Neuronal stem cell (in vitro differentiated cells): ENCODE measurements around the gene RBM43.

Experiments
- DNase-seq: peaks from one replicate; pipeline ENCODE4 v3.0.0-alpha.2; 2013; ENCODE audit warnings: low spot score
- H2AFZ ChIP-seq: one replicate; pipeline ENCODE4 v1.6.1; 2013; ENCODE audit warnings: mild to moderate bottlenecking, low read length, inconsistent platforms
- H2AK5ac ChIP-seq: 2 replicates; pipeline ENCODE4 v1.6.1; 2013; ENCODE audit warnings: low read depth, mild to moderate bottlenecking, inconsistent platforms, low read length, moderate library complexity, mixed read lengths
- H2BK120ac ChIP-seq: 2 replicates; pipeline ENCODE4 v1.6.1; 2013; ENCODE audit warnings: low read depth, mild to moderate bottlenecking, inconsistent platforms, low read length, moderate library complexity, mixed read lengths
- H2BK12ac ChIP-seq: one replicate; pipeline ENCODE4 v1.6.1; 2013; ENCODE audit warnings: low read length, inconsistent platforms
- H2BK15ac ChIP-seq: 2 replicates; pipeline ENCODE4 v1.6.1; 2013; ENCODE audit warnings: mild to moderate bottlenecking, low read length, inconsistent platforms, mixed read lengths
- H2BK5ac ChIP-seq: one replicate; pipeline ENCODE4 v1.6.1; 2013; ENCODE audit warnings: inconsistent platforms, mild to moderate bottlenecking, low read length, moderate library complexity
- H3K14ac ChIP-seq: one replicate; pipeline ENCODE4 v1.6.1; 2013; ENCODE audit warnings: low read length, inconsistent platforms
- H3K18ac ChIP-seq: 2 replicates; pipeline ENCODE4 v1.6.1; 2013; ENCODE audit warnings: low read length, inconsistent platforms
- H3K23ac ChIP-seq: 2 replicates; pipeline ENCODE4 v1.6.1; 2013; ENCODE audit warnings: low read depth, mild to moderate bottlenecking, mixed read lengths, low read length, inconsistent platforms; ENCODE audit not compliant: poor library complexity
- H3K27ac ChIP-seq: replicated peaks from 3 replicates; pipeline ENCODE4 v1.5.1; 2013; ENCODE audit warnings: low read length, inconsistent platforms
- H3K27me3 ChIP-seq, 3 experiments: 2 replicates each; pipeline ENCODE4 v1.6.1; 2013; ENCODE audit warnings: low read length in 3 of 3, mild to moderate bottlenecking in 2 of 3, inconsistent platforms in 1 of 3, low read depth in 1 of 3, mixed read lengths in 1 of 3, moderate library complexity in 1 of 3; ENCODE audit not compliant: control insufficient read depth in 3 of 3, insufficient read depth in 3 of 3
- H3K36me3 ChIP-seq, 2 donors: replicated peaks in 1 of 2; 2 replicates each; pipeline ENCODE4 v1.6.1; 2013; ENCODE audit warnings: low read length in 2 of 2; ENCODE audit not compliant: control insufficient read depth in 2 of 2, insufficient read depth in 2 of 2
- H3K4ac ChIP-seq: 2 replicates; pipeline ENCODE4 v1.6.1; 2013; ENCODE audit warnings: inconsistent platforms, mild to moderate bottlenecking, low read length, moderate library complexity
- H3K4me1 ChIP-seq, 2 donors: 1 replicate in 1 of 2; 2 replicates in 1 of 2; pipeline ENCODE4 v1.6.1; 2013; ENCODE audit warnings: low read length in 2 of 2, low read depth in 1 of 2; ENCODE audit not compliant: control insufficient read depth in 2 of 2, insufficient read depth in 1 of 2
- H3K4me2 ChIP-seq: one replicate; pipeline ENCODE4 v1.6.1; 2013; ENCODE audit warnings: mild to moderate bottlenecking, low read length, inconsistent platforms; ENCODE audit not compliant: insufficient read depth, poor library complexity, severe bottlenecking
- H3K4me3 ChIP-seq, 2 donors: 2 replicates each; pipeline ENCODE4 v1.5.1; 2013; ENCODE audit warnings: low read length in 2 of 2, mild to moderate bottlenecking in 2 of 2, inconsistent platforms in 1 of 2, moderate library complexity in 1 of 2
- H3K79me1 ChIP-seq: one replicate; pipeline ENCODE4 v1.6.1; 2013; ENCODE audit warnings: low read depth, mild to moderate bottlenecking, inconsistent platforms, low read length, moderate library complexity
- H3K9ac ChIP-seq: one replicate; pipeline ENCODE4 v1.6.1; 2013; ENCODE audit warnings: mild to moderate bottlenecking, low read depth, low read length, inconsistent platforms; ENCODE audit not compliant: poor library complexity
- H3K9me3 ChIP-seq, 2 donors: replicated peaks in 1 of 2; 2 replicates each; pipeline versions ENCODE3 to v1.6.1; 2013; ENCODE audit warnings: low read length in 2 of 2, mild to moderate bottlenecking in 2 of 2, inconsistent platforms in 1 of 2, low read depth in 1 of 2, mixed read lengths in 1 of 2, moderate library complexity in 1 of 2; ENCODE audit not compliant: control insufficient read depth in 2 of 2, insufficient read depth in 1 of 2
- H4K8ac ChIP-seq: one replicate; pipeline ENCODE4 v1.6.1; 2013; ENCODE audit warnings: low read depth, mild to moderate bottlenecking, inconsistent platforms, low read length, moderate library complexity
- H4K91ac ChIP-seq: one replicate; pipeline ENCODE4 v1.6.1; 2013; ENCODE audit warnings: low read length, low read depth, mild to moderate bottlenecking, inconsistent platforms; ENCODE audit not compliant: poor library complexity
- WGBS, 2 donors: extraction: QIAGEN DNeasy Blood & Tissue Kit; methylation state at CpG; one replicate each; pipeline ENCODE4 v1.1.7; 2013; ENCODE audit warnings: missing lambda C conversion rate in 2 of 2, mixed read lengths in 1 of 2; ENCODE audit not compliant: insufficient read length in 2 of 2, insufficient replicate concordance in 1 of 2; ENCODE audit errors: extremely low coverage in 2 of 2; 5-methylcytosine and 5-hydroxymethylcytosine counted together

Gene RBM43

DNA sequence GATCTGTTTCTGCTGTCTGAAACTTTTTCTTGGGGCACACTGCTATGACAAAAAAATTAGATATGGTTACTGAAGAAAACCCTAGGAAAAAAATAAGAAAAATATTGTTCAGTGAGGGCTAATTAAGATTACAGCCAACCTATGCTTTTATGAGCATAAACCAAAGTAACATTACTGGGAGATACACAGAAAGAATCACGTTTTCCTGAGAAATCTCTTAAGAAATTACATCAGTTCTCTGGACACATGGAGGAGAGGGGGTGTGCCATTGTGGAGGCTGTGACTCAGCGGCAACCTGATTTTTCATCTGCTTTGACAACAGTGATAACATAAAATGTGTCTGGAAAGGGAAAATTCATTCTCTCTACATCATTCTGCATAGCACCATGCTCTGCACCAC lies 41.2 kb upstream of the RBM43 start:
- H3K27ac ChIP-seq: no peak overlapping the region
- H3K27me3 ChIP-seq: no peaks in the 10 kb centered on the region
- no peaks in the 10 kb centered on the region for H3K79me1 ChIP-seq
- no peaks in the 10 kb centered on the region for H3K9me3 ChIP-seq
- H2BK120ac ChIP-seq: no peak overlapping the region
- DNase-seq: no peak
- no peak overlapping the region for H3K14ac ChIP-seq
- no CpG with 5 or more reads among the region's 2 CpGs for WGBS, 2 donors
- H3K9ac ChIP-seq: no peak overlapping the region
- H3K4me1 ChIP-seq: no peaks in the 10 kb centered on the region
- no peak overlapping the region for H4K8ac ChIP-seq
- H2AK5ac ChIP-seq: no peak overlapping the region
- H3K36me3 ChIP-seq: no peaks in the 10 kb centered on the region
- H2BK15ac ChIP-seq: no peak overlapping the region
- no peak overlapping the region for H3K4ac ChIP-seq
- no peak overlapping the region for H3K23ac ChIP-seq
- no peak overlapping the region for H2BK12ac ChIP-seq
- H3K4me3 ChIP-seq: no peak overlapping the region
- no peak overlapping the region for H3K18ac ChIP-seq
- H3K4me2 ChIP-seq: no peak overlapping the region
- H4K91ac ChIP-seq: no peak overlapping the region
- H2AFZ ChIP-seq: peak overlapping the region; percentile 49
- H2BK5ac ChIP-seq: no peak overlapping the region

GRCh38 chr2:151302404-151302803 lies 40.7 kb upstream of the RBM43 start:
- no peak overlapping the region for H2BK12ac ChIP-seq
- no peak overlapping the region for H3K9ac ChIP-seq
- no peak overlapping the region for H4K91ac ChIP-seq
- no peak overlapping the region for H3K23ac ChIP-seq
- H3K27ac ChIP-seq: no peak overlapping the region
- H2AK5ac ChIP-seq: no peak overlapping the region
- no peak overlapping the region for H2AFZ ChIP-seq
- no peaks in the 10 kb centered on the region for H3K79me1 ChIP-seq
- no peak overlapping the region for H3K4me2 ChIP-seq
- H3K9me3 ChIP-seq: no peaks in the 10 kb centered on the region
- no peaks in the 10 kb centered on the region for H3K36me3 ChIP-seq
- no peak overlapping the region for H2BK15ac ChIP-seq
- H4K8ac ChIP-seq: no peak overlapping the region
- no peak overlapping the region for H3K4me3 ChIP-seq
- H2BK5ac ChIP-seq: no peak overlapping the region
- no peak overlapping the region for H2BK120ac ChIP-seq
- no peak overlapping the region for H3K4ac ChIP-seq
- H3K14ac ChIP-seq: no peak overlapping the region
- H3K4me1 ChIP-seq: no peaks in the 10 kb centered on the region
- no peak for DNase-seq
- H3K27me3 ChIP-seq: no peaks in the 10 kb centered on the region
- no peak overlapping the region for H3K18ac ChIP-seq
- WGBS, 2 donors: no CpG with 5 or more reads among the region's 5 CpGs

DNA sequence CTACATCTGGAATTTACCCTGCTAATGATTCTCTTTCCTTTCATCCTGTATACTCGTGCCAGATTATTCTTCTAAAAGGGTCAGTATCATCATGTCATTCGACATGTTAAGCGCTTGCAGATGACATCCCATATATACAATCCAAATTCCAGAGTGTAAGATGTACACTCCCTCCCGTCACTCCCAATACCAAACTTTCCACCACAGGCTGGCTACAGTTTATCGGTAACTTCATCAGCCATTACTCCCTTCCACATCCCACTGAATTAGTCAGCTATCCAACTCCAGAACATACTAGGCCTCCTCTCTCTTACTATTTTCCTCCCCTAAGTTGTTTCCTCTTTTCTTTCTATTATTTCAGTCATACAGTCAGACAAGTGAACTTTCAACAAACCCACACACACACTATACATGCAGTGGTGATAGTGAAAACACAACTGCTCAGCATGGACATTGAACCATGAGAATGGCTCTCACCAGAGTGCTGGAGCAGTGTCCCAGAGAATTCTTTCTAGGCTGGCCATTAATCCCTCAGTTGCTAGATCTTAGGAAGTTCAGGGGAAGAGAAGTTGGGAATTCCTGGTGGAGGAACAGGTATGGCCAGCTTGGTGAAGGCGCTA lies 38.4 kb upstream of the RBM43 start:
- DNase-seq: no peak
- H4K8ac ChIP-seq: no peak overlapping the region
- H3K9me3 ChIP-seq: no peaks in the 10 kb centered on the region
- no peak overlapping the region for H3K4me2 ChIP-seq
- H3K23ac ChIP-seq: no peak overlapping the region
- H3K4me3 ChIP-seq: no peak overlapping the region
- no peak overlapping the region for H3K4ac ChIP-seq
- no peak overlapping the region for H2BK15ac ChIP-seq
- no peak overlapping the region for H2BK5ac ChIP-seq
- H3K9ac ChIP-seq: no peak overlapping the region
- H3K27ac ChIP-seq: no peak overlapping the region
- no peak overlapping the region for H3K18ac ChIP-seq
- no peak overlapping the region for H3K14ac ChIP-seq
- no peak overlapping the region for H2AK5ac ChIP-seq
- no peaks in the 10 kb centered on the region for H3K4me1 ChIP-seq
- no peak overlapping the region for H2AFZ ChIP-seq
- no peak overlapping the region for H4K91ac ChIP-seq
- H3K36me3 ChIP-seq: no peaks in the 10 kb centered on the region
- no peaks in the 10 kb centered on the region for H3K79me1 ChIP-seq
- H2BK120ac ChIP-seq: no peak overlapping the region
- H2BK12ac ChIP-seq: no peak overlapping the region
- no CpG with 5 or more reads among the region's 6 CpGs for WGBS, 2 donors
- no peaks in the 10 kb centered on the region for H3K27me3 ChIP-seq

GRCh38 chr2:151297882-151298281 lies 36.2 kb upstream of the RBM43 start:
- H3K23ac ChIP-seq: no peak overlapping the region
- no peak overlapping the region for H3K14ac ChIP-seq
- no CpG with 5 or more reads among the region's 1 CpG for WGBS, 2 donors

More at GRCh38 chr2:151297882-151298281, 36.2 kb upstream of the RBM43 start:
- H2BK12ac ChIP-seq: no peak overlapping the region
- H3K4me1 ChIP-seq: no peaks in the 10 kb centered on the region
- no peaks in the 10 kb centered on the region for H3K36me3 ChIP-seq
- no peaks in the 10 kb centered on the region for H3K27me3 ChIP-seq
- H3K9me3 ChIP-seq: no peaks in the 10 kb centered on the region
- no peaks in the 10 kb centered on the region for H3K79me1 ChIP-seq
- no peak for DNase-seq
- H3K27ac ChIP-seq: no peak overlapping the region
- H2AK5ac ChIP-seq: no peak overlapping the region
- no peak overlapping the region for H3K4ac ChIP-seq
- H2BK5ac ChIP-seq: no peak overlapping the region
- no peak overlapping the region for H2BK15ac ChIP-seq
- no peak overlapping the region for H3K4me2 ChIP-seq
- H3K9ac ChIP-seq: no peak overlapping the region
- H4K91ac ChIP-seq: no peak overlapping the region
- no peak overlapping the region for H2AFZ ChIP-seq
- H4K8ac ChIP-seq: no peak overlapping the region
- H3K4me3 ChIP-seq: no peak overlapping the region
- no peak overlapping the region for H2BK120ac ChIP-seq
- no peak overlapping the region for H3K18ac ChIP-seq
